T-helper 17 cell (primary cell): ENCODE results near the gene ATG3. TPM values are rescaled to one million over a fixed set of nuclear protein-coding genes. Genes with fewer than 3 reads are reported as not detected.

Source experiments
- ATAC-seq: fragments of 150-1000 bp; cut with Tn5 transposase; 2 replicates; pipeline ENCODE4 v1.10.0; 2021; ENCODE audit warnings: mild to moderate bottlenecking, moderate library complexity
- DNase-seq, 3 donors: peaks; one replicate each; pipeline versions ENCODE4 v3.0.0 to v3.0.0-alpha.2; 2020 to 2021
- H3K9me3 ChIP-seq: one replicate; pipeline ENCODE4 v1.7.0; 2013; ENCODE audit warnings: low read length, mild to moderate bottlenecking; ENCODE audit not compliant: control insufficient read depth, poor library complexity, severe bottlenecking
- H3K27ac Mint-ChIP-seq: one replicate; pipeline ENCODE4 v1.8.0; 2022; ENCODE audit warnings: mild to moderate bottlenecking, moderate library complexity, mixed read lengths
- H3K27me3 Mint-ChIP-seq: one replicate; pipeline ENCODE4 v1.8.0; 2022; ENCODE audit warnings: mixed read lengths
- H3K36me3 Mint-ChIP-seq: one replicate; pipeline ENCODE4 v1.8.0; 2022; ENCODE audit warnings: low read depth, mixed read lengths
- H3K4me1 Mint-ChIP-seq: one replicate; pipeline ENCODE4 v1.8.0; 2022; ENCODE audit warnings: mild to moderate bottlenecking, mixed read lengths
- H3K4me3 Mint-ChIP-seq: one replicate; pipeline ENCODE4 v1.8.0; 2022; ENCODE audit warnings: mild to moderate bottlenecking, moderate library complexity, mixed read lengths
- total RNA-seq, 4 donors: library from RNA in 2 of 4; stranded (reverse) in 2 of 4; gene quantifications; one replicate each; pipeline ENCODE4 v1.2.3 and lab custom pipeline; 2022 to 2026

Gene ATG3
- 10 to 100 TPM; 45.9 to 46.2 TPM for total RNA-seq
- 56.1 to 81.2 reads per million in 2 donors for total RNA-seq (lab: John Stamatoyannopoulos, UW)

- Mint-ChIP-seq H3K4me1 (peaks cover 30% of the 10 kb centered on the region), H3K36me3 (peaks cover 8% of the 10 kb centered on the region), H3K27me3 (no peaks in the 10 kb centered on the region), H3K27ac (peak within 1 kb of the TSS; percentile 98), H3K4me3 (peak within 1 kb of the TSS; percentile 94)
- no peaks in the 10 kb centered on the region for H3K9me3 ChIP-seq
- ATAC-seq: peak; percentile 82
- peak; percentile 95 to 100 (median 98) for DNase-seq
Observed at GRCh38 chr3:112561734-112562529, at the start of gene ATG3, which contains the start of gene SLC35A5. Gene ATG3 (minus strand): TSS chr3:112561962. CDS start chr3:112561528, 434 bp downstream. Gene SLC35A5 (plus strand): TSS chr3:112562045. CDS start chr3:112563404, 1,359 bp downstream.

- H3K27ac Mint-ChIP-seq: no peak overlapping the region
- ATAC-seq (no peak), DNase-seq (no peak)
- H3K27me3 Mint-ChIP-seq: peaks cover 37% of the 10 kb centered on the region
- peaks cover 2% of the 10 kb centered on the region for H3K36me3 Mint-ChIP-seq
- H3K4me1 Mint-ChIP-seq: peaks cover 2% of the 10 kb centered on the region
- no peaks in the 10 kb centered on the region for H3K9me3 ChIP-seq
- H3K4me3 Mint-ChIP-seq: no peak overlapping the region
Observed at GRCh38 chr3:112610121-112610520, 48.4 kb upstream of the ATG3 start.

- ATAC-seq (no peak), DNase-seq (no peak)
- Mint-ChIP-seq H3K36me3 (peaks cover 2% of the 10 kb centered on the region), H3K4me1 (peaks cover 5% of the 10 kb centered on the region), H3K27me3 (peaks cover 31% of the 10 kb centered on the region), H3K27ac (no peak overlapping the region), H3K4me3 (no peak overlapping the region)
- H3K9me3 ChIP-seq: no peaks in the 10 kb centered on the region
Observed at GRCh38 chr3:112607863-112608262, 46.1 kb upstream of the ATG3 start.

GRCh38 chr3:112606098-112606497, 44.3 kb upstream of the ATG3 start:
- no peak overlapping the region for H3K4me3 Mint-ChIP-seq
- ATAC-seq (no peak), DNase-seq (no peak)
- peaks cover 2% of the 10 kb centered on the region for H3K36me3 Mint-ChIP-seq
- H3K27ac Mint-ChIP-seq: no peak overlapping the region
- no peaks in the 10 kb centered on the region for H3K9me3 ChIP-seq
- H3K4me1 Mint-ChIP-seq: peaks cover 10% of the 10 kb centered on the region
- H3K27me3 Mint-ChIP-seq: peaks cover 25% of the 10 kb centered on the region

GRCh38 chr3:112605285-112605684, 43.5 kb upstream of the ATG3 start:
- ATAC-seq (no peak), DNase-seq (no peak)
- no peak overlapping the region for H3K27ac Mint-ChIP-seq
- peaks cover 11% of the 10 kb centered on the region for H3K4me1 Mint-ChIP-seq
- no peaks in the 10 kb centered on the region for H3K9me3 ChIP-seq
- H3K4me3 Mint-ChIP-seq: no peak overlapping the region
- H3K36me3 Mint-ChIP-seq: peaks cover 1% of the 10 kb centered on the region
- peaks cover 22% of the 10 kb centered on the region for H3K27me3 Mint-ChIP-seq

GRCh38 chr3:112604536-112604935, 42.8 kb upstream of the ATG3 start:
- ATAC-seq (no peak), DNase-seq (no peak)
- Mint-ChIP-seq H3K4me3 (no peak overlapping the region), H3K27me3 (peaks cover 15% of the 10 kb centered on the region), H3K27ac (no peak overlapping the region), H3K36me3 (no peaks in the 10 kb centered on the region), H3K4me1 (peaks cover 10% of the 10 kb centered on the region)
- H3K9me3 ChIP-seq: no peaks in the 10 kb centered on the region

- no peaks in the 10 kb centered on the region for H3K9me3 ChIP-seq
- H3K27ac Mint-ChIP-seq: no peak overlapping the region
- peaks cover 4% of the 10 kb centered on the region for H3K27me3 Mint-ChIP-seq
- ATAC-seq (no peak), DNase-seq (no peak)
- no peak overlapping the region for H3K4me3 Mint-ChIP-seq
- H3K4me1 Mint-ChIP-seq: peaks cover 12% of the 10 kb centered on the region
- peaks cover 2% of the 10 kb centered on the region for H3K36me3 Mint-ChIP-seq
Observed at GRCh38 chr3:112602217-112602838, 40.6 kb upstream of the ATG3 start.

GRCh38 chr3:112598731-112599130, 37.0 kb upstream of the ATG3 start:
- Mint-ChIP-seq H3K27ac (no peak overlapping the region), H3K4me1 (peaks cover 9% of the 10 kb centered on the region), H3K4me3 (no peak overlapping the region), H3K36me3 (peaks cover 4% of the 10 kb centered on the region), H3K27me3 (no peaks in the 10 kb centered on the region)
- ATAC-seq (no peak), DNase-seq (no peak)
- H3K9me3 ChIP-seq: no peaks in the 10 kb centered on the region

- Mint-ChIP-seq H3K27ac (no peak overlapping the region), H3K36me3 (peaks cover 4% of the 10 kb centered on the region), H3K4me1 (peaks cover 9% of the 10 kb centered on the region), H3K27me3 (no peaks in the 10 kb centered on the region), H3K4me3 (no peak overlapping the region)
- H3K9me3 ChIP-seq: no peaks in the 10 kb centered on the region
- ATAC-seq (no peak), DNase-seq (no peak)
Observed at GRCh38 chr3:112597945-112598344, 36.2 kb upstream of the ATG3 start.

GRCh38 chr3:112594856-112595255, 33.1 kb upstream of the ATG3 start:
- no peak for ATAC-seq
- Mint-ChIP-seq H3K4me3 (no peak overlapping the region), H3K27me3 (no peaks in the 10 kb centered on the region), H3K4me1 (peaks cover 11% of the 10 kb centered on the region), H3K36me3 (peaks cover 13% of the 10 kb centered on the region), H3K27ac (no peak overlapping the region)
- no peaks in the 10 kb centered on the region for H3K9me3 ChIP-seq
- DNase-seq: no peak

GRCh38 chr3:112593258-112593657, 31.5 kb upstream of the ATG3 start:
- DNase-seq (no peak), ATAC-seq (no peak)
- H3K36me3 Mint-ChIP-seq: peaks cover 12% of the 10 kb centered on the region
- H3K27me3 Mint-ChIP-seq: no peaks in the 10 kb centered on the region
- H3K27ac Mint-ChIP-seq: no peak overlapping the region
- H3K4me1 Mint-ChIP-seq: peaks cover 9% of the 10 kb centered on the region
- H3K4me3 Mint-ChIP-seq: no peak overlapping the region
- no peaks in the 10 kb centered on the region for H3K9me3 ChIP-seq

GRCh38 chr3:112587336-112587735, 25.6 kb upstream of the ATG3 start:
- no peak for ATAC-seq
- H3K4me1 Mint-ChIP-seq: peaks cover 9% of the 10 kb centered on the region
- H3K27me3 Mint-ChIP-seq: no peaks in the 10 kb centered on the region
- no peak overlapping the region for H3K4me3 Mint-ChIP-seq
- no peak overlapping the region for H3K27ac Mint-ChIP-seq
- H3K36me3 Mint-ChIP-seq: peaks cover 19% of the 10 kb centered on the region
- H3K9me3 ChIP-seq: no peaks in the 10 kb centered on the region
- DNase-seq: no peak

GRCh38 chr3:112585782-112586181, 24.0 kb upstream of the ATG3 start:
- Mint-ChIP-seq H3K4me3 (no peak overlapping the region), H3K36me3 (peaks cover 18% of the 10 kb centered on the region), H3K27me3 (no peaks in the 10 kb centered on the region), H3K27ac (peak overlapping the region; percentile 1), H3K4me1 (peaks cover 5% of the 10 kb centered on the region)
- no peak for DNase-seq
- no peak for ATAC-seq
- no peaks in the 10 kb centered on the region for H3K9me3 ChIP-seq
